HG02678 (cell line): ENCODE results near the gene DHRS7B.
"Not testable (repeated sequence)": the region's sequence is repeated elsewhere in the genome, so short reads cannot be mapped to it uniquely, and the experiment has no call there.

Experiments
- ATAC-seq: cut with Tn5 transposase; IDR thresholded peaks from one replicate; pipeline ENCODE4 v1.9.1; 2021; ENCODE audit warnings: mild to moderate bottlenecking, moderate library complexity; ENCODE audit not compliant: unreplicated experiment

Gene DHRS7B

GRCh38 chr17:21107067-21107650 lies 19.6 kb upstream of the DHRS7B start:
- ATAC-seq, result not testable (repeated sequence)

- ATAC-seq, result no peak
Measured at GRCh38 chr17:21108651-21109050, 18.1 kb upstream of the DHRS7B start.

GRCh38 chr17:21113049-21113690 lies 13.6 kb upstream of the DHRS7B start:
- no peak for ATAC-seq

GRCh38 chr17:21113716-21114115 lies 13.0 kb upstream of the DHRS7B start:
- ATAC-seq, result no peak

- not testable (repeated sequence) for ATAC-seq
Measured at GRCh38 chr17:21114791-21115190, 12.0 kb upstream of the DHRS7B start.

- peak; percentile 47 for ATAC-seq
Measured at GRCh38 chr17:21119247-21119918, 7.4 kb upstream of the DHRS7B start.

- ATAC-seq, result no peak
Measured at GRCh38 chr17:21119919-21120249, 6.9 kb upstream of the DHRS7B start.

- no peak for ATAC-seq
Measured at GRCh38 chr17:21124086-21124485, 2.7 kb upstream of the DHRS7B start.

- ATAC-seq, result not testable (repeated sequence)
Measured at GRCh38 chr17:21124517-21124916, 2.2 kb upstream of the DHRS7B start.

- ATAC-seq, result no peak
Measured at GRCh38 chr17:21125862-21126261, 902 bp upstream of the DHRS7B start.

GRCh38 chr17:21127509-21128077 lies 829 bp downstream of the DHRS7B start:
- ATAC-seq, result no peak

- ATAC-seq, result no peak
Measured at GRCh38 chr17:21129023-21129681, 2.4 kb downstream of the DHRS7B start.

GRCh38 chr17:21131137-21131536 lies 4.4 kb downstream of the DHRS7B start:
- no peak for ATAC-seq

- no peak for ATAC-seq
Measured at GRCh38 chr17:21132428-21132827, 5.7 kb downstream of the DHRS7B start.

GRCh38 chr17:21134559-21134958 lies 7.8 kb downstream of the DHRS7B start:
- ATAC-seq, result no peak

- peak; percentile 71 for ATAC-seq
Measured at GRCh38 chr17:21140911-21141310, 14.1 kb downstream of the DHRS7B start.

- ATAC-seq, result no peak
Measured at GRCh38 chr17:21141331-21141730, 14.6 kb downstream of the DHRS7B start.

GRCh38 chr17:21142065-21142464 lies 15.3 kb downstream of the DHRS7B start:
- not testable (repeated sequence) for ATAC-seq

GRCh38 chr17:21143695-21144094 lies 16.9 kb downstream of the DHRS7B start:
- no peak for ATAC-seq

- ATAC-seq, result not testable (repeated sequence)
Measured at GRCh38 chr17:21144299-21144698, 17.5 kb downstream of the DHRS7B start.

GRCh38 chr17:21146362-21147015 lies 19.7 kb downstream of the DHRS7B start:
- no peak for ATAC-seq
